Liver (tissue), 9 donors: ENCODE results near the gene EML3. TPM values are rescaled to one million over a fixed set of nuclear protein-coding genes. Genes with fewer than 3 reads are reported as not detected.
A peak's percentile ranks its signal among the peaks of the same experiment; 100 is the strongest.

Experiments
- DNase-seq: peaks from one replicate; pipeline ENCODE4 v3.0.0-alpha.2; 2017; ENCODE audit warnings: low spot score
- H3K27ac ChIP-seq, 2 donors: one replicate each; pipeline ENCODE4 v1.7.0; 2013; ENCODE audit warnings: inconsistent platforms in 2 of 2, low read length in 2 of 2, control low read depth in 1 of 2, low read depth in 1 of 2, mild to moderate bottlenecking in 1 of 2
- H3K27me3 ChIP-seq, 4 donors: one replicate each; pipeline versions ENCODE4 v1.6.1 to v1.7.0; 2013; ENCODE audit warnings: low read length in 3 of 4, inconsistent platforms in 1 of 4, mild to moderate bottlenecking in 1 of 4, moderate library complexity in 1 of 4; ENCODE audit not compliant: control insufficient read depth in 4 of 4, insufficient read depth in 4 of 4
- H3K36me3 ChIP-seq, 4 donors: one replicate each; pipeline versions ENCODE4 v1.6.1 to v1.7.0; 2013; ENCODE audit warnings: low read length in 3 of 4, mild to moderate bottlenecking in 3 of 4, low read depth in 1 of 4, moderate library complexity in 1 of 4; ENCODE audit not compliant: control insufficient read depth in 4 of 4, insufficient read depth in 3 of 4
- H3K4me1 ChIP-seq, 4 donors: one replicate each; pipeline versions ENCODE4 v1.6.1 to v1.7.0; 2013; ENCODE audit warnings: low read length in 3 of 4, mild to moderate bottlenecking in 3 of 4, moderate library complexity in 1 of 4; ENCODE audit not compliant: control insufficient read depth in 4 of 4, insufficient read depth in 4 of 4
- H3K4me3 ChIP-seq, 3 donors: one replicate each; pipeline versions ENCODE4 v1.6.1 to v1.7.0; 2013; ENCODE audit warnings: low read length in 3 of 3, control low read depth in 1 of 3, low read depth in 1 of 3, mild to moderate bottlenecking in 1 of 3
- H3K9ac ChIP-seq, 2 donors: one replicate each; pipeline ENCODE4 v1.7.0; 2013; ENCODE audit warnings: low read length in 2 of 2, mild to moderate bottlenecking in 2 of 2, moderate library complexity in 2 of 2, control low read depth in 1 of 2, low read depth in 1 of 2
- H3K9me3 ChIP-seq, 4 donors: one replicate each; pipeline versions ENCODE4 v1.6.1 to v1.7.0; 2013; ENCODE audit warnings: low read length in 3 of 4; ENCODE audit not compliant: control insufficient read depth in 4 of 4
- EGR1 ChIP-seq, 2 donors: IDR thresholded peaks; 2 replicates each; pipeline ENCODE4 v1.6.1; 2016 to 2018; ENCODE audit warnings: antibody characterized with exemption in 2 of 2, low read depth in 2 of 2
- FOXA2 ChIP-seq: IDR thresholded peaks from 2 replicates; pipeline ENCODE4 v1.6.1; 2016; ENCODE audit warnings: antibody characterized with exemption
- GABPA ChIP-seq, 2 donors: IDR thresholded peaks in 1 of 2; conservative IDR thresholded peaks in 1 of 2; 2 replicates each; pipeline ENCODE4 v1.6.1; 2016; ENCODE audit warnings: antibody characterized with exemption in 2 of 2, mild to moderate bottlenecking in 1 of 2, moderate library complexity in 1 of 2
- HNF4A ChIP-seq, 2 donors: conservative IDR thresholded peaks; 2 replicates each; pipeline ENCODE4 v1.6.1; 2016; ENCODE audit warnings: antibody characterized with exemption in 2 of 2, mild to moderate bottlenecking in 2 of 2
- HNF4G ChIP-seq: IDR thresholded peaks from 2 replicates; pipeline ENCODE4 v1.6.1; 2016; ENCODE audit warnings: antibody characterized with exemption
- JUND ChIP-seq, 2 donors: IDR thresholded peaks; 2 replicates each; pipeline ENCODE4 v1.6.1; 2016; ENCODE audit warnings: antibody characterized with exemption in 2 of 2
- MAX ChIP-seq: IDR thresholded peaks from 2 replicates; pipeline ENCODE4 v1.6.1; 2016; ENCODE audit warnings: antibody characterized with exemption
- NR2F2 ChIP-seq: IDR thresholded peaks from 2 replicates; pipeline ENCODE4 v1.6.1; 2016; ENCODE audit warnings: antibody characterized with exemption
- RAD21 ChIP-seq, 2 donors: IDR thresholded peaks; 2 replicates each; pipeline ENCODE4 v1.6.1; 2016; ENCODE audit warnings: antibody characterized with exemption in 2 of 2, mild to moderate bottlenecking in 2 of 2
- RXRA ChIP-seq, 2 donors: IDR thresholded peaks; 2 replicates each; pipeline ENCODE4 v1.6.1; 2017 to 2018; ENCODE audit warnings: antibody characterized with exemption in 2 of 2, mild to moderate bottlenecking in 1 of 2
- TAF1 ChIP-seq: conservative IDR thresholded peaks from 2 replicates; pipeline ENCODE4 v1.6.1; 2016; ENCODE audit warnings: antibody characterized with exemption, mild to moderate bottlenecking
- YY1 ChIP-seq: IDR thresholded peaks from 2 replicates; pipeline ENCODE4 v1.6.1; 2016; ENCODE audit warnings: antibody characterized with exemption, mild to moderate bottlenecking
- WGBS: extraction: QIAGEN DNeasy Blood & Tissue Kit; methylation state at CpG from one replicate; pipeline ENCODE4 v1.1.7; 2013; 5-methylcytosine and 5-hydroxymethylcytosine counted together
- polyA plus RNA-seq, 2 donors: library from polyadenylated mRNA; stranded (reverse) in 1 of 2; unstranded in 1 of 2; fragments of 200-250 nt in 1 of 2; fragments of >200 nt in 1 of 2; fragmentation: Nextera tagmentation in 1 of 2; extraction: Ambion mirVana in 1 of 2; gene quantifications; one replicate each; pipeline versions ENCODE4 v1.2.1 to v1.2.3, GENCODE V29; 2013 to 2015
- total RNA-seq, 2 donors: library from RNA; depleted of rRNA; stranded (reverse); fragments of >200 nt; gene quantifications; one replicate each; pipeline ENCODE4 v1.2.3, GENCODE V29; 2014
- TF ChIP-seq, protein P1 (sequence below): IDR thresholded peaks from 2 replicates; pipeline ENCODE4 v1.6.1; 2016; ENCODE audit warnings: antibody characterized with exemption
- TF ChIP-seq, protein P2 (sequence below): IDR thresholded peaks from 2 replicates; pipeline ENCODE4 v1.6.1; 2016; ENCODE audit warnings: antibody characterized with exemption, mild to moderate bottlenecking
- TF ChIP-seq, protein P3 (sequence below): IDR thresholded peaks from 2 replicates; pipeline ENCODE4 v1.6.1; 2016; ENCODE audit warnings: antibody characterized with exemption
- donor health status: healthy.
- donor health status: healthy.
- donor health status: healthy.
- donor health status: healthy.
- donor health status: healthy.

The EML3 gene
- total and polyA plus RNA-seq, 4 donors = 6.0 to 19.3 (median 13.6) TPM

GRCh38 chr11:62610814-62611704, 1.5 kb downstream of the EML3 start:
- Histone ChIP-seq H3K4me1 (peaks cover 11 to 44% (median 28%) of the 10 kb centered on the region in 4 donors), H3K4me3 (peak overlapping the region; percentile 64 to 83 (median 76)), H3K9me3 (no peaks in the 10 kb centered on the region), H3K27ac (peak overlapping the region; percentile 73 to 88), H3K9ac (peak overlapping the region in 1 of 2 donors; percentile 48), H3K36me3 (peaks cover 0 to 15% (median 2%) of the 10 kb centered on the region in 4 donors), H3K27me3 (no peaks in the 10 kb centered on the region)
- TF ChIP-seq FOXA2 = no peak
- no peak for TF ChIP-seq YY1
- TF ChIP-seq, protein P1, sequence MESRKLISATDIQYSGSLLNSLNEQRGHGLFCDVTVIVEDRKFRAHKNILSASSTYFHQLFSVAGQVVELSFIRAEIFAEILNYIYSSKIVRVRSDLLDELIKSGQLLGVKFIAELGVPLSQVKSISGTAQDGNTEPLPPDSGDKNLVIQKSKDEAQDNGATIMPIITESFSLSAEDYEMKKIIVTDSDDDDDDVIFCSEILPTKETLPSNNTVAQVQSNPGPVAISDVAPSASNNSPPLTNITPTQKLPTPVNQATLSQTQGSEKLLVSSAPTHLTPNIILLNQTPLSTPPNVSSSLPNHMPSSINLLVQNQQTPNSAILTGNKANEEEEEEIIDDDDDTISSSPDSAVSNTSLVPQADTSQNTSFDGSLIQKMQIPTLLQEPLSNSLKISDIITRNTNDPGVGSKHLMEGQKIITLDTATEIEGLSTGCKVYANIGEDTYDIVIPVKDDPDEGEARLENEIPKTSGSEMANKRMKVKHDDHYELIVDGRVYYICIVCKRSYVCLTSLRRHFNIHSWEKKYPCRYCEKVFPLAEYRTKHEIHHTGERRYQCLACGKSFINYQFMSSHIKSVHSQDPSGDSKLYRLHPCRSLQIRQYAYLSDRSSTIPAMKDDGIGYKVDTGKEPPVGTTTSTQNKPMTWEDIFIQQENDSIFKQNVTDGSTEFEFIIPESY = no peak
- TF ChIP-seq RAD21 (IDR thresholded peaks at IDR 0.05) = no peak
- DNase-seq = no peak
- WGBS = 77% methylated on average over 28 of the region's 28 CpGs

- Histone ChIP-seq H3K27ac (no peak overlapping the region), H3K9ac (no peak overlapping the region), H3K4me3 (no peak overlapping the region), H3K36me3 (peaks cover 0 to 15% (median 2%) of the 10 kb centered on the region in 4 donors), H3K9me3 (no peaks in the 10 kb centered on the region), H3K27me3 (no peaks in the 10 kb centered on the region), H3K4me1 (peaks cover 11 to 51% (median 32%) of the 10 kb centered on the region in 4 donors)
- TF ChIP-seq FOXA2 (no peak), HNF4A (conservative IDR thresholded peaks at IDR 0.05) (no peak), RXRA (IDR thresholded peaks at IDR 0.05) (no peak), MAX (no peak), TAF1 (no peak), GABPA (IDR thresholded peaks at IDR 0.05 in 1 of 2, conservative IDR thresholded peaks at IDR 0.05 in 1 of 2) (no peak), RAD21 (IDR thresholded peaks at IDR 0.05) (no peak), JUND (IDR thresholded peaks at IDR 0.05) (no peak), NR2F2 (no peak), EGR1 (IDR thresholded peaks at IDR 0.05; ENCODE audit: low read depth in 2 of 2) (no peak), HNF4G (no peak)
- TF ChIP-seq, protein P2, sequence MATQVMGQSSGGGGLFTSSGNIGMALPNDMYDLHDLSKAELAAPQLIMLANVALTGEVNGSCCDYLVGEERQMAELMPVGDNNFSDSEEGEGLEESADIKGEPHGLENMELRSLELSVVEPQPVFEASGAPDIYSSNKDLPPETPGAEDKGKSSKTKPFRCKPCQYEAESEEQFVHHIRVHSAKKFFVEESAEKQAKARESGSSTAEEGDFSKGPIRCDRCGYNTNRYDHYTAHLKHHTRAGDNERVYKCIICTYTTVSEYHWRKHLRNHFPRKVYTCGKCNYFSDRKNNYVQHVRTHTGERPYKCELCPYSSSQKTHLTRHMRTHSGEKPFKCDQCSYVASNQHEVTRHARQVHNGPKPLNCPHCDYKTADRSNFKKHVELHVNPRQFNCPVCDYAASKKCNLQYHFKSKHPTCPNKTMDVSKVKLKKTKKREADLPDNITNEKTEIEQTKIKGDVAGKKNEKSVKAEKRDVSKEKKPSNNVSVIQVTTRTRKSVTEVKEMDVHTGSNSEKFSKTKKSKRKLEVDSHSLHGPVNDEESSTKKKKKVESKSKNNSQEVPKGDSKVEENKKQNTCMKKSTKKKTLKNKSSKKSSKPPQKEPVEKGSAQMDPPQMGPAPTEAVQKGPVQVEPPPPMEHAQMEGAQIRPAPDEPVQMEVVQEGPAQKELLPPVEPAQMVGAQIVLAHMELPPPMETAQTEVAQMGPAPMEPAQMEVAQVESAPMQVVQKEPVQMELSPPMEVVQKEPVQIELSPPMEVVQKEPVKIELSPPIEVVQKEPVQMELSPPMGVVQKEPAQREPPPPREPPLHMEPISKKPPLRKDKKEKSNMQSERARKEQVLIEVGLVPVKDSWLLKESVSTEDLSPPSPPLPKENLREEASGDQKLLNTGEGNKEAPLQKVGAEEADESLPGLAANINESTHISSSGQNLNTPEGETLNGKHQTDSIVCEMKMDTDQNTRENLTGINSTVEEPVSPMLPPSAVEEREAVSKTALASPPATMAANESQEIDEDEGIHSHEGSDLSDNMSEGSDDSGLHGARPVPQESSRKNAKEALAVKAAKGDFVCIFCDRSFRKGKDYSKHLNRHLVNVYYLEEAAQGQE = no peak
- TF ChIP-seq, protein P3, sequence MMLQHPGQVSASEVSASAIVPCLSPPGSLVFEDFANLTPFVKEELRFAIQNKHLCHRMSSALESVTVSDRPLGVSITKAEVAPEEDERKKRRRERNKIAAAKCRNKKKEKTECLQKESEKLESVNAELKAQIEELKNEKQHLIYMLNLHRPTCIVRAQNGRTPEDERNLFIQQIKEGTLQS = no peak
- 89% methylated on average over 6 of the region's 6 CpGs for WGBS
- no peak for DNase-seq
These were observed 2.2 kb downstream of the EML3 start for GRCh38 chr11:62610403-62610802.
